Trophoblast cell (in vitro differentiated cells and primary cell): ENCODE measurements around the gene EVC2.

Experiments
- DNase-seq, 2 donors: peaks; one replicate each; pipeline ENCODE4 v3.0.0-alpha.2; 2016
- H2AFZ ChIP-seq: 2 replicates; pipeline ENCODE4 v1.6.1; 2013; ENCODE audit warnings: low read length, moderate library complexity, mild to moderate bottlenecking; ENCODE audit not compliant: insufficient read depth, poor library complexity
- H2AK5ac ChIP-seq: 2 replicates; pipeline ENCODE4 v1.6.1; 2013; ENCODE audit warnings: mild to moderate bottlenecking, low read length
- H2BK120ac ChIP-seq: 2 replicates; pipeline ENCODE4 v1.6.1; 2013; ENCODE audit warnings: low read length, mild to moderate bottlenecking, moderate library complexity; ENCODE audit not compliant: insufficient read depth, poor library complexity
- H2BK12ac ChIP-seq: 2 replicates; pipeline ENCODE4 v1.6.1; 2013; ENCODE audit warnings: mild to moderate bottlenecking, low read length, moderate library complexity
- H2BK5ac ChIP-seq: 2 replicates; pipeline ENCODE4 v1.6.1; 2013; ENCODE audit warnings: low read length, low read depth, moderate library complexity, mild to moderate bottlenecking; ENCODE audit not compliant: poor library complexity
- H3K14ac ChIP-seq: 2 replicates; pipeline ENCODE4 v1.6.1; 2013; ENCODE audit warnings: mild to moderate bottlenecking, low read length
- H3K18ac ChIP-seq: 2 replicates; pipeline ENCODE4 v1.6.1; 2013; ENCODE audit warnings: mild to moderate bottlenecking, low read length
- H3K23ac ChIP-seq: 2 replicates; pipeline ENCODE4 v1.6.1; 2013; ENCODE audit warnings: low read length
- H3K27ac ChIP-seq: 2 replicates; pipeline ENCODE4 v1.5.1; 2013; ENCODE audit warnings: low read depth, mild to moderate bottlenecking, inconsistent platforms, low read length, moderate library complexity
- H3K27me3 ChIP-seq: 2 replicates; pipeline ENCODE4 v1.6.1; 2013; ENCODE audit warnings: inconsistent platforms, mild to moderate bottlenecking, low read length, moderate library complexity; ENCODE audit not compliant: insufficient read depth
- H3K36me3 ChIP-seq, 2 experiments: 1 replicate in 1 of 2; 2 replicates in 1 of 2; pipeline ENCODE4 v1.6.1; 2013; ENCODE audit warnings: low read length in 2 of 2, mild to moderate bottlenecking in 2 of 2, moderate library complexity in 1 of 2; ENCODE audit not compliant: insufficient read depth in 2 of 2, control insufficient read depth in 1 of 2
- H3K4ac ChIP-seq: 2 replicates; pipeline ENCODE4 v1.6.1; 2013; ENCODE audit warnings: low read depth, mild to moderate bottlenecking, low read length, moderate library complexity
- H3K4me1 ChIP-seq, 2 experiments: 1 replicate in 1 of 2; 2 replicates in 1 of 2; pipeline ENCODE4 v1.6.1; 2013; ENCODE audit warnings: low read length in 2 of 2, mild to moderate bottlenecking in 2 of 2, moderate library complexity in 1 of 2; ENCODE audit not compliant: insufficient read depth in 2 of 2, control insufficient read depth in 1 of 2
- H3K4me2 ChIP-seq: 2 replicates; pipeline ENCODE4 v1.6.1; 2013; ENCODE audit warnings: inconsistent platforms, mild to moderate bottlenecking, low read length, moderate library complexity
- H3K4me3 ChIP-seq: 2 replicates; pipeline ENCODE4 v1.5.1; 2013; ENCODE audit warnings: mild to moderate bottlenecking, low read depth, low read length, inconsistent platforms
- H3K79me1 ChIP-seq: one replicate; pipeline ENCODE4 v1.6.1; 2013; ENCODE audit warnings: low read length
- H3K79me2 ChIP-seq: 2 replicates; pipeline ENCODE4 v1.6.1; 2013; ENCODE audit warnings: low read length, mild to moderate bottlenecking; ENCODE audit not compliant: control insufficient read depth, insufficient read depth, poor library complexity
- H3K9ac ChIP-seq: 2 replicates; pipeline ENCODE4 v1.6.1; 2013; ENCODE audit warnings: mild to moderate bottlenecking, low read length
- H3K9me3 ChIP-seq: 2 replicates; pipeline ENCODE4 v1.6.1; 2013; ENCODE audit warnings: low read depth, mild to moderate bottlenecking, control low read depth, inconsistent platforms, low read length; ENCODE audit not compliant: insufficient read depth
- H4K12ac ChIP-seq: 2 replicates; pipeline ENCODE4 v1.6.1; 2013; ENCODE audit warnings: low read depth, mild to moderate bottlenecking, low read length, moderate library complexity
- H4K8ac ChIP-seq: 2 replicates; pipeline ENCODE4 v1.6.1; 2013; ENCODE audit warnings: low read depth, mild to moderate bottlenecking, low read length, moderate library complexity
- H4K91ac ChIP-seq: one replicate; pipeline ENCODE4 v1.6.1; 2013; ENCODE audit warnings: low read depth, mild to moderate bottlenecking, low read length, moderate library complexity
- WGBS: extraction: QIAGEN DNeasy Blood & Tissue Kit; methylation state at CpG from one replicate; pipeline ENCODE4 v1.1.7; 2013; ENCODE audit warnings: missing lambda C conversion rate; ENCODE audit not compliant: insufficient read length, insufficient coverage; ENCODE audit errors: extremely low coverage; 5-methylcytosine and 5-hydroxymethylcytosine counted together

Gene EVC2

DNA sequence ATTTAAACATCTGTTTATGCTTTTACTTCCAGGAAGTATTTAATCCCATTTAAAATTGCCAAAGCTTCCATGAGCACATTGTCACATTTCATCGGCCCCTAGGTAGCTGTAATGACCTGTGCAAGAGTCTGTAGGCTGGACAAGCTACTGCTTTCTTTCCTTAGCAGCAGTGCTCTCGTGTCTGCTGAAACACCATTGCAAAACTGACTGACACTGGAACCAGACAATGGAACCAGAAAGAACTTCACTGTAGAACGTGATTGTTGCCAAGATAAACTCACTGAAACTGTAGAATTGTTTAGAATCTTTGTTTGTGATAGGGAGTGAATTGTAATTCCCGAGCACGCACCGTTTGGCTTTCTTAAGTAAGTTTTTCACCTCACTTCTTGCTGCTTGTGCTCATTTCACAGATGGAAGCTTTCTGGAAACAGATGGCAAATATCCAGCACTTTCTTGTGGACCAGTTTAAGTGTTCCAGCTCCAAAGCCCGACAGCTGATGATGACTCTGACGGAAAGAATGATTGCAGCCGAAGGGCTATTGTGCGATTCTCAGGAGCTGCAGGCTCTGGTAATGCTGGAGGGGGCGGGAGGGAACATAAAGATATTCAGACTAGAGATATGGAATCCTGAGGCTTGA is 39.5 kb upstream of the EVC2 start:
- Histone ChIP-seq H3K4me3 (no peak overlapping the region), H3K27me3 (no peaks in the 10 kb centered on the region), H4K12ac (no peak overlapping the region), H3K79me1 (no peaks in the 10 kb centered on the region), H4K91ac (no peak overlapping the region), H3K4ac (no peak overlapping the region), H3K9ac (no peak overlapping the region), H4K8ac (no peak overlapping the region), H3K9me3 (no peaks in the 10 kb centered on the region), H3K4me1 (no peaks in the 10 kb centered on the region), H2AFZ (no peak overlapping the region), H2BK5ac (no peak overlapping the region), H2BK12ac (no peak overlapping the region), H3K14ac (no peak overlapping the region), H2BK120ac (no peak overlapping the region), H2AK5ac (no peak overlapping the region), H3K36me3 (peaks cover 16 to 28% of the 10 kb centered on the region in 2 experiments), H3K79me2 (no peaks in the 10 kb centered on the region), H3K4me2 (no peak overlapping the region), H3K18ac (no peak overlapping the region), H3K23ac (no peak overlapping the region), H3K27ac (no peak overlapping the region)
- WGBS = no CpG with 5 or more reads among the region's 11 CpGs
- peak; percentile 72 to 75 for DNase-seq

DNA sequence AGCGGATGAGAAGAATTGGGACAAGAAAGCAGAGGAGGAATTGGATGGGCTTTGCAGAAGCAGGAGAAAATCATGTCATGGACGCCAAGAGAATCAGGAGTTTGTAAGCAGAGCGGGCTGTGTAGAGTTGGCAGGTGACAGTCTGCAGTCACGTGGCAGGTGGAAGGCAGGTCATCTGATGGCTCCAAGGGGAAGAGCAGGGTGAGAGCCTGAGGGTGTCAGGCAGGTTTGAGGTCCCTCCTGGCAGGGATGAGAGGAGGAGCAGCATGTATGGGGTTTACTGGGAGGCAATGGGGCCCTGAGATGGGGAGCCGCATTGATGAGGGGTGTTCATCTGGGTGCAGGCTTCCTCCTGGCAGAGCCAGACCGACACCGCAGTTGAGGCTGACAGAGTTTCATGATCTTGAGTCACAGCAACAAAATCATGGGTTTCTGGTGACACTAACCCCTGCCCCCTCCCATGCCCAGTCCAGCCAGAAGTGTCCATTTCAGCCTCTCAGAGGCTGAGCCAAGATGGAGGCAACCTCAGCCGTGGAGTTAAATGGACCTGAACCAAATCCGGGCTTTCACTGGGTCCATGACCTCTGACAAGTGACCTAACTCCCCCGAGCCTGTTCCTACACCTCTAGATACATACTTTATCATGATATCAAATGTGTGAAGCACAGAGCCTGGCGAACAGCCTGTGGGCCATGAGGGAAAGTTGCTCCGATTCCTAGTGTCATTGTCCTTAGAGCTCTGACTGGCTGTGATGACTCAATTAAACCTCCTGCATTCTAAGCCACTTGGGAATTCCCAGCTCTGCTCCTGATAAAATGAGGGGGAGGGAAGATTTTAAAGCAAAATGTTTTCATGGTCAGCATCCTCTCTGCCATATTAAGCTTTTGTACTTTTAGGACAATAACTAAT is 38.7 kb upstream of the EVC2 start:
- Histone ChIP-seq H2BK12ac (no peak overlapping the region), H4K8ac (no peak overlapping the region), H3K27me3 (no peaks in the 10 kb centered on the region), H2AK5ac (no peak overlapping the region), H2AFZ (no peak overlapping the region), H2BK5ac (no peak overlapping the region), H3K79me1 (no peaks in the 10 kb centered on the region), H3K36me3 (peaks cover 13 to 35% of the 10 kb centered on the region in 2 experiments), H3K4me2 (no peak overlapping the region), H3K4me3 (no peak overlapping the region), H3K14ac (no peak overlapping the region), H3K4ac (no peak overlapping the region), H4K91ac (no peak overlapping the region), H3K9ac (no peak overlapping the region), H4K12ac (no peak overlapping the region), H3K4me1 (no peaks in the 10 kb centered on the region), H3K9me3 (no peaks in the 10 kb centered on the region), H3K79me2 (no peaks in the 10 kb centered on the region), H2BK120ac (no peak overlapping the region), H3K27ac (no peak overlapping the region), H3K23ac (no peak overlapping the region), H3K18ac (no peak overlapping the region)
- whole genome bisulfite sequencing = no CpG with 5 or more reads among the region's 12 CpGs
- DNase-seq = peak; percentile 37 to 43

DNA sequence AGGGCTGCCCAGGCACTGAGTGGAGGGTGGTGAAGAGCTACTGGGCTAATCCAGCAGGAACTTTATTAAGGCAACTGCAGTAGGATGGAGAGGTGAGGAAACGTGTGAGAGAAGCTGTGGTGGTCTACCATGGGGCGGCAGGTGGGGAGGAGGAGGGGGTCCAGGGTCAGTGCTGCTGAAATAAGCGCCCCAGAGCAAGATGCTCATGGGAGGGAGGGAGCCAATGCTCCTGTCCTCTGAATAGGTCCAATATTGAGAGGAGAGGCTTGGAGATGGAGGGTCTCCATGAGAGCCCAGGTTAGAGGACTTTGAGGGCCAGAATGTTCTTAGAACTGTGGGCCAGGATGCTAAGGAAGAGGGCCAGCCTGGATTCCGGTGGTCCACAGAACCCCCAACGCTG is 37.9 kb upstream of the EVC2 start:
- no peaks in the 10 kb centered on the region for H3K79me2 ChIP-seq
- no peak overlapping the region for H3K14ac ChIP-seq
- WGBS = no CpG with 5 or more reads among the region's 5 CpGs
- no peaks in the 10 kb centered on the region for H3K27me3 ChIP-seq
- H3K79me1 ChIP-seq = no peaks in the 10 kb centered on the region
- H2BK12ac ChIP-seq = no peak overlapping the region
- DNase-seq = no peak
- no peak overlapping the region for H4K91ac ChIP-seq
- no peaks in the 10 kb centered on the region for H3K4me1 ChIP-seq
- H2BK5ac ChIP-seq = no peak overlapping the region
- no peak overlapping the region for H3K4ac ChIP-seq
- no peak overlapping the region for H2BK120ac ChIP-seq
- no peak overlapping the region for H2AFZ ChIP-seq
- H3K36me3 ChIP-seq = peaks cover 13 to 36% of the 10 kb centered on the region in 2 experiments
- no peak overlapping the region for H4K12ac ChIP-seq
- H3K4me3 ChIP-seq = no peak overlapping the region
- no peak overlapping the region for H3K9ac ChIP-seq
- no peak overlapping the region for H3K18ac ChIP-seq
- no peak overlapping the region for H2AK5ac ChIP-seq
- no peak overlapping the region for H4K8ac ChIP-seq
- no peaks in the 10 kb centered on the region for H3K9me3 ChIP-seq
- no peak overlapping the region for H3K4me2 ChIP-seq
- H3K23ac ChIP-seq = no peak overlapping the region
- no peak overlapping the region for H3K27ac ChIP-seq

DNA sequence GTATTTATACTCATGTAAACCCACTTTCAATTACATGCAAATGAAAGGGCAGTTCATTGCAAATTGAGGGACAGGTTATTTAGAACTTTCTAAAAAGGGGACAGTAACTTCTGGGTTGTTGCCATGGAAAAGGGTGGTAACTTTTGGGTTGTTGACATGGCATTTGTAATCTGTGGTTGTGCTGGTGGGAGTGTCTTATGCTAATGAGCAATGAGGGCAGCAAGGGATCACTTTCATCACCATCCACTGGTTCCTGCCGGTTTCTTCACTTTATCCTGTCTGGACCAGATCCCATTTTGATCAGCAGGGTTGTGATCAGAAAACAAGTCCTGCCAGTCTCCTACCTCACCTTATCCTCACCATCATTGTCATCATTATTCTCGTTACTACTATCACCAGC is 34.6 kb upstream of the EVC2 start:
- Histone ChIP-seq H3K27me3 (no peaks in the 10 kb centered on the region), H2BK120ac (no peak overlapping the region), H3K27ac (no peak overlapping the region), H2AK5ac (no peak overlapping the region), H3K4ac (no peak overlapping the region), H3K79me2 (no peaks in the 10 kb centered on the region), H3K18ac (no peak overlapping the region), H3K4me3 (no peak overlapping the region), H2BK12ac (no peak overlapping the region), H3K4me2 (no peak overlapping the region), H3K4me1 (no peaks in the 10 kb centered on the region), H4K91ac (no peak overlapping the region), H3K79me1 (no peaks in the 10 kb centered on the region), H3K9me3 (no peaks in the 10 kb centered on the region), H4K12ac (no peak overlapping the region), H3K14ac (no peak overlapping the region), H3K9ac (no peak overlapping the region), H4K8ac (no peak overlapping the region), H2AFZ (no peak overlapping the region), H3K23ac (no peak overlapping the region), H2BK5ac (no peak overlapping the region), H3K36me3 (peaks cover 7 to 23% of the 10 kb centered on the region in 2 experiments)
- WGBS = no CpG with 5 or more reads among the region's 2 CpGs
- DNase-seq = no peak
